H1 (cell line): Measurements from ENCODE around the gene FAM120A. TPM values are rescaled to one million over a fixed set of nuclear protein-coding genes. Genes with fewer than 3 reads are reported as not detected.

Source experiments
- CTCF ChIA-PET: fragments of 300-600 bp; sonication (Branson Sonifier 250); formaldehyde crosslinking; loops from one replicate; lab custom pipeline; 2021; ENCODE audit not compliant: partially characterized antibody; lab: Charles Lee
- POLR2A ChIA-PET: fragments of 300-600 bp; sonication (Branson Sonifier 250); formaldehyde crosslinking; loops from one replicate; lab custom pipeline; 2021; ENCODE audit warnings: inconsistent platforms; ENCODE audit not compliant: partially characterized antibody; lab: Charles Lee
- DNase-seq, 2 experiments: peaks; one replicate each; pipeline versions ENCODE4 v3.0.0 to v3.0.0-alpha.2; 2010 to 2022; ENCODE audit warnings: low spot score in 2 of 2, low read depth in 1 of 2, mixed read lengths in 1 of 2
- FAIRE-seq: peaks from 2 replicates; lab custom pipeline; 2011; peaks lifted over from hg19 to GRCh38; lab: Jason Lieb, UNC
- H2AFZ ChIP-seq: 2 replicates; pipeline ENCODE4 v1.8.1; 2012; ENCODE audit warnings: low read length, inconsistent platforms
- H2AK5ac ChIP-seq: 2 replicates; pipeline ENCODE4 v1.6.1; 2013; ENCODE audit warnings: low read depth, low read length
- H2BK120ac ChIP-seq: replicated peaks from 2 replicates; pipeline ENCODE3; 2013; ENCODE audit warnings: low read depth, low read length, inconsistent platforms
- H2BK12ac ChIP-seq: 2 replicates; pipeline ENCODE4 v1.6.1; 2013; ENCODE audit warnings: low read depth, low read length
- H2BK15ac ChIP-seq: 2 replicates; pipeline ENCODE4 v1.6.1; 2013; ENCODE audit warnings: low read length
- H2BK20ac ChIP-seq: 2 replicates; pipeline ENCODE4 v1.6.1; 2013; ENCODE audit warnings: low read length
- H2BK5ac ChIP-seq: 2 replicates; pipeline ENCODE4 v1.6.1; 2013; ENCODE audit warnings: low read depth, low read length
- H3K14ac ChIP-seq: 2 replicates; pipeline ENCODE4 v1.6.1; 2013; ENCODE audit warnings: inconsistent platforms; ENCODE audit not compliant: insufficient read length
- H3K18ac ChIP-seq: 2 replicates; pipeline ENCODE4 v1.6.1; 2013; ENCODE audit warnings: low read length; ENCODE audit errors: extremely low read depth
- H3K23ac ChIP-seq: 2 replicates; pipeline ENCODE4 v1.6.1; 2013; ENCODE audit warnings: inconsistent platforms; ENCODE audit not compliant: insufficient read length
- H3K23me2 ChIP-seq: 2 replicates; pipeline ENCODE4 v1.6.1; 2013; ENCODE audit warnings: low read depth, low read length
- H3K27ac ChIP-seq: 2 replicates; pipeline ENCODE4 v1.6.1; 2011; ENCODE audit warnings: low read depth, low read length, inconsistent platforms
- H3K27me3 ChIP-seq, 4 experiments: replicated peaks in 1 of 4; 1 replicate in 1 of 4; 2 replicates in 3 of 4; pipeline versions ENCODE4 v1.6.1 to v1.8.1; 2011 to 2013; ENCODE audit warnings: low read length in 3 of 4, mild to moderate bottlenecking in 3 of 4, inconsistent platforms in 2 of 4, mixed read lengths in 2 of 4, moderate library complexity in 1 of 4; ENCODE audit not compliant: control insufficient read depth in 3 of 4, insufficient read depth in 3 of 4; ENCODE audit errors: extremely low read depth in 1 of 4
- H3K36me3 ChIP-seq, 4 experiments: 2 replicates each; pipeline versions ENCODE4 v1.6.1 to v1.8.1; 2011 to 2013; ENCODE audit warnings: mild to moderate bottlenecking in 4 of 4, low read length in 3 of 4, moderate library complexity in 2 of 4, control low read depth in 1 of 4, inconsistent platforms in 1 of 4; ENCODE audit not compliant: insufficient read depth in 4 of 4, control insufficient read depth in 2 of 4
- H3K4ac ChIP-seq: replicated peaks from 2 replicates; pipeline ENCODE3; 2013; ENCODE audit warnings: low read length, low read depth, mixed read lengths, inconsistent platforms; ENCODE audit not compliant: insufficient read length
- H3K4me1 ChIP-seq, 4 experiments: replicated peaks in 1 of 4; 1 replicate in 1 of 4; 2 replicates in 3 of 4; pipeline versions ENCODE4 v1.6.1 to v1.8.1; 2011 to 2013; ENCODE audit warnings: low read length in 3 of 4, inconsistent platforms in 2 of 4, mixed read lengths in 1 of 4; ENCODE audit not compliant: insufficient read depth in 4 of 4, control insufficient read depth in 3 of 4
- H3K4me2 ChIP-seq, 2 experiments: 2 replicates each; pipeline versions ENCODE4 v1.6.1 to v1.8.1; 2011 to 2013; ENCODE audit warnings: low read depth in 2 of 2, low read length in 2 of 2, control low read depth in 1 of 2, inconsistent platforms in 1 of 2, mild to moderate bottlenecking in 1 of 2; ENCODE audit not compliant: insufficient read depth in 1 of 2
- H3K4me3 ChIP-seq, 4 experiments: fragments of 200-600, 300-600 bp in 1 of 4; sonication (generic), shearing (Covaris generic), sonication (Bioruptor Twin) in 1 of 4; 2 replicates each; pipeline versions ENCODE4 v1.5.1 to v1.8.1; 2011 to 2016; ENCODE audit warnings: low read length in 4 of 4, low read depth in 3 of 4, control low read depth in 2 of 4, inconsistent platforms in 2 of 4, mild to moderate bottlenecking in 2 of 4, mixed read lengths in 1 of 4, moderate library complexity in 1 of 4; ENCODE audit not compliant: insufficient read depth in 2 of 4; ENCODE audit errors: extremely low read depth in 1 of 4
- H3K56ac ChIP-seq: replicated peaks from 2 replicates; pipeline ENCODE3; 2013; ENCODE audit warnings: low read depth, mild to moderate bottlenecking, mixed read lengths, low read length, inconsistent platforms; ENCODE audit not compliant: insufficient read length
- H3K79me1 ChIP-seq: 2 replicates; pipeline ENCODE4 v1.6.1; 2013; ENCODE audit warnings: low read depth, low read length, control low read depth
- H3K79me2 ChIP-seq, 2 experiments: 2 replicates each; pipeline versions ENCODE4 v1.6.1 to v1.8.1; 2012 to 2013; ENCODE audit warnings: low read length in 2 of 2, mild to moderate bottlenecking in 2 of 2, inconsistent platforms in 1 of 2; ENCODE audit not compliant: insufficient read depth in 2 of 2, control insufficient read depth in 1 of 2
- H3K9ac ChIP-seq, 4 experiments: replicated peaks in 1 of 4; 1 replicate in 1 of 4; 2 replicates in 3 of 4; pipeline versions ENCODE4 v1.6.1 to v1.8.1; 2011 to 2013; ENCODE audit warnings: low read depth in 3 of 4, low read length in 3 of 4, control low read depth in 2 of 4, mild to moderate bottlenecking in 2 of 4, moderate library complexity in 2 of 4, inconsistent platforms in 1 of 4; ENCODE audit errors: extremely low read depth in 1 of 4
- H3K9me3 ChIP-seq, 2 experiments: 2 replicates each; pipeline versions ENCODE4 v1.6.1 to v1.8.1; 2012 to 2013; ENCODE audit warnings: mild to moderate bottlenecking in 2 of 2, moderate library complexity in 2 of 2, control low read depth in 1 of 2, inconsistent platforms in 1 of 2, low read depth in 1 of 2, low read length in 1 of 2, mixed read lengths in 1 of 2; ENCODE audit not compliant: insufficient read depth in 2 of 2
- H4K20me1 ChIP-seq, 2 experiments: replicated peaks in 1 of 2; 2 replicates each; pipeline versions ENCODE3 to v1.8.1; 2011 to 2013; ENCODE audit warnings: inconsistent platforms in 2 of 2, low read length in 2 of 2, mild to moderate bottlenecking in 1 of 2; ENCODE audit not compliant: insufficient read depth in 2 of 2, control insufficient read depth in 1 of 2
- H4K5ac ChIP-seq: 2 replicates; pipeline ENCODE4 v1.6.1; 2013; ENCODE audit warnings: low read length, low read depth, mixed read lengths, inconsistent platforms; ENCODE audit not compliant: insufficient read length
- H4K8ac ChIP-seq: 2 replicates; pipeline ENCODE4 v1.8.0; 2013; ENCODE audit warnings: mild to moderate bottlenecking, moderate library complexity, low read length, inconsistent platforms; ENCODE audit not compliant: insufficient read depth; ENCODE audit errors: extremely low read depth
- H4K91ac ChIP-seq: replicated peaks from 2 replicates; pipeline ENCODE3; 2013; ENCODE audit warnings: low read length, mixed read lengths, inconsistent platforms; ENCODE audit not compliant: insufficient read length
- FOSL1 ChIP-seq: IDR thresholded peaks from 2 replicates; pipeline ENCODE4 v1.6.1; 2011; ENCODE audit warnings: mild to moderate bottlenecking, low read depth, low read length, moderate library complexity; ENCODE audit not compliant: insufficient read depth
- HDAC6 ChIP-seq: IDR thresholded peaks from one replicate; pipeline ENCODE4 v1.7.1; 2012; ENCODE audit warnings: low read depth, mild to moderate bottlenecking, inconsistent platforms, low read length, moderate library complexity
- PHF8 ChIP-seq: fragments of 200-600 bp; sonication (generic); conservative IDR thresholded peaks from 2 replicates; pipeline ENCODE4 v1.7.1; 2012; ENCODE audit warnings: low read depth, mild to moderate bottlenecking, inconsistent platforms, low read length, moderate library complexity
- POLR2AphosphoS5 ChIP-seq: IDR thresholded peaks from 2 replicates; pipeline ENCODE4 v1.6.1; 2011; ENCODE audit warnings: low read depth, low read length
- RNF2 ChIP-seq: fragments of 200-900, 300-1000 bp; sonication (generic); IDR thresholded peaks from 2 replicates; pipeline ENCODE4 v1.7.1; 2016; ENCODE audit warnings: borderline replicate concordance, low read depth, mild to moderate bottlenecking, antibody characterized with exemption, low read length; ENCODE audit not compliant: poor library complexity, severe bottlenecking; ENCODE audit errors: missing control alignments
- WGBS, 2 experiments: shearing (Covaris generic) in 1 of 2; methylation state at CpG; one replicate each; pipeline versions ENCODE4 v1.1.6 to v1.1.7; 2013 to 2015; ENCODE audit warnings: low lambda C conversion rate in 2 of 2, mixed read lengths in 2 of 2, inconsistent platforms in 1 of 2, low coverage in 1 of 2, missing lambda C conversion rate in 1 of 2; ENCODE audit not compliant: insufficient replicate concordance in 2 of 2, insufficient coverage in 1 of 2, insufficient read length in 1 of 2; ENCODE audit errors: extremely low coverage in 1 of 2, missing lambda C conversion rate in 1 of 2; 5-methylcytosine and 5-hydroxymethylcytosine counted together
- polyA plus RNA-seq, 7 experiments: library from polyadenylated mRNA; depleted of rRNA in 3 of 7; stranded (reverse) in 5 of 7; unstranded in 2 of 7; fragments of >200 nt in 5 of 7; fragments of 200-250 nt in 2 of 7; gene quantifications; 1 replicate in 5 of 7; 2 replicates in 1 of 7; 4 replicates in 1 of 7; pipeline versions ENCODE4 v1.2.1 to v1.2.3, GENCODE V29; 2011 to 2013; ENCODE audit warnings: missing spikeins in 2 of 7, mixed read lengths in 2 of 7
- total RNA-seq: library from RNA; stranded (reverse); fragmentation: NEBNext Ultra II Directional; extraction: Animal tissue kit (Norgen Biotek cat#: 25700); gene quantifications from 2 replicates; pipeline ENCODE4 v1.2.1, GENCODE V29; 2021
- TF ChIP-seq, protein P1 (sequence below): IDR thresholded peaks from 2 replicates; pipeline ENCODE4 v1.6.1; 2011; ENCODE audit warnings: low read length, improper control_type of control experiment

FAM120A gene
- total and polyA plus RNA-seq, 2 of the 8 experiments (the other 6 are each of a cell fraction or from before 2014, with no cell fraction given), result 24.9 to 54.7 TPM

DNA sequence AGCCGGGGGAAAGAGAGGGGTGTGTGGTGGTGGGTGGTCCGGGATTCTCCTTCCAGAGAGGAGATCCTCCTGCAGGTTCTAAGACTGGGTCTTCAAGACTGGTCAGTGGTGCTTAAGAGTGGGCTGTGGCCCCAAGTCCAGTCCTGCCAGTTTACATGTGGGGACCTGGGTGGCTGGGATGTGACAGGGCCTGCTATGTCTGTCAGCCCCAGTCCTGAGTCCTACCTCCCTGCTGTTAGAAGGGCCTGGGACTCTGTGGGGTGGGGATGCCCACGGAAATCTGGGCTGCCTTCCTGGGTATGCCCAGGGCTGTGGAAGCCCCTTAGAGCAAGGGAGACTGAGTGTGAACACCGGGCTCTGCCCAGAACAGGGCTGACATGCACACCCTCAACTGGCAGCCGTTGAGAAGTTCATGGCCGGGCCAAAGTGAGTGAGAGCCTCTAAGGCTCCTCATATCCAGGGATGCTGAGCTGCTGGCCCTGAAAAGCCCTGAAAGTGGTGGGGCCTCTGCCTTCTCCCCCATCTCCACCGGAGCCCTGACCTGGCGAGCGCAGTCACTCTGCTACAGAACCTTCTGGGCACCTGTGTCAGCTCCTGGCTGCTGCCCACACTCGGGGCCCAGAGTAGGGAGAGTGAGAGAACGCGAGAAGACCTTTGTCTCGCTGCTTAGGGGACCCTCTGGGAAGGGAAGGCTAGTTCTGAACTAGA is 126.6 kb downstream of the FAM120A start:
- FAIRE-seq (no peak), DNase-seq (peak in 1 of 2 experiments; percentile 45)

More for the DNA sequence above, 126.6 kb downstream of the FAM120A start:
- H3K23me2 ChIP-seq, result peaks cover 9% of the 10 kb centered on the region; the same call in 1 of the 2 replicates
- H3K4me2 ChIP-seq, result peak overlapping the region; percentile 90 to 94
- H3K56ac ChIP-seq, result no peak overlapping the region
- ChIA-PET POLR2A (interaction anchor here (0.8 to 1.2 kb wide), 4 partner anchors 10 to 210 kb away, joined by 3 to 4 read pairs (median 3); no protein-coding TSS in a partner anchor), CTCF (interaction anchor here (0.8 to 1.2 kb wide), 3 partner anchors 10 to 373 kb away, joined by 3 to 8 read pairs (median 4); no protein-coding TSS in a partner anchor)
- H3K23ac ChIP-seq, result no peak overlapping the region
- no peak overlapping the region for H3K18ac ChIP-seq
- H2BK15ac ChIP-seq, result peak overlapping the region; percentile 46; the same call in 1 of the 2 replicates
- H2BK20ac ChIP-seq, result no peak overlapping the region
- 80% methylated on average over 13 of the region's 13 CpGs; no CpG with 5 or more reads in 1 of the 2 experiments for WGBS, 2 experiments
- H3K4me3 ChIP-seq, result peak overlapping the region in 3 of 4 experiments; percentile 52 to 71 (median 54); a peak in 6 of 8 replicates
- H2AK5ac ChIP-seq, result no peak overlapping the region
- H2AFZ ChIP-seq, result no peak overlapping the region
- peaks cover 0 to 30% of the 10 kb centered on the region in 2 experiments; a peak in 2 of 4 replicates for H3K79me2 ChIP-seq
- no peak overlapping the region for H3K14ac ChIP-seq
- H2BK120ac ChIP-seq, result no peak overlapping the region
- H4K91ac ChIP-seq, result no peak overlapping the region
- H2BK12ac ChIP-seq, result no peak overlapping the region; the same call in 1 of the 2 replicates
- H4K20me1 ChIP-seq, result peaks cover 7 to 8% of the 10 kb centered on the region in 2 experiments
- no peak overlapping the region for H3K27ac ChIP-seq
- no peak overlapping the region for H2BK5ac ChIP-seq
- no peak overlapping the region for H3K4ac ChIP-seq
- H3K4me1 ChIP-seq, result peaks cover 3 to 22% (median 12%) of the 10 kb centered on the region in 4 experiments
- H4K5ac ChIP-seq, result no peak overlapping the region
- H3K9me3 ChIP-seq, result no peaks in the 10 kb centered on the region
- H4K8ac ChIP-seq, result no peak overlapping the region; the same call in 1 of the 2 replicates
- H3K9ac ChIP-seq, result no peak overlapping the region
- TF ChIP-seq, protein P1, sequence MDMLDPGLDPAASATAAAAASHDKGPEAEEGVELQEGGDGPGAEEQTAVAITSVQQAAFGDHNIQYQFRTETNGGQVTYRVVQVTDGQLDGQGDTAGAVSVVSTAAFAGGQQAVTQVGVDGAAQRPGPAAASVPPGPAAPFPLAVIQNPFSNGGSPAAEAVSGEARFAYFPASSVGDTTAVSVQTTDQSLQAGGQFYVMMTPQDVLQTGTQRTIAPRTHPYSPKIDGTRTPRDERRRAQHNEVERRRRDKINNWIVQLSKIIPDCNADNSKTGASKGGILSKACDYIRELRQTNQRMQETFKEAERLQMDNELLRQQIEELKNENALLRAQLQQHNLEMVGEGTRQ, result no peak
- TF ChIP-seq HDAC6, result no peak
- no peak for TF ChIP-seq POLR2AphosphoS5
- peak; percentile 12 for TF ChIP-seq RNF2
- no peak for TF ChIP-seq FOSL1
- TF ChIP-seq PHF8, result no peak
- H3K27me3 ChIP-seq, result peaks cover 0 to 16% (median 8%) of the 10 kb centered on the region in 4 experiments; a peak in 5 of 7 replicates
- peaks cover 11% of the 10 kb centered on the region for H3K79me1 ChIP-seq
- no peaks in the 10 kb centered on the region for H3K36me3 ChIP-seq
